Stomach smooth muscle (tissue), 2 donors: ENCODE results near the gene KCTD12.

ENCODE experiments used
- H3K27ac ChIP-seq: one replicate; pipeline ENCODE4 v1.7.0; 2013; ENCODE audit warnings: mild to moderate bottlenecking, low read length, inconsistent platforms
- H3K27me3 ChIP-seq, 2 donors: one replicate each; pipeline ENCODE4 v1.7.0; 2013; ENCODE audit warnings: low read length in 2 of 2; ENCODE audit not compliant: insufficient read depth in 2 of 2, control insufficient read depth in 1 of 2
- H3K36me3 ChIP-seq, 2 donors: one replicate each; pipeline ENCODE4 v1.7.0; 2013; ENCODE audit warnings: low read length in 2 of 2; ENCODE audit not compliant: control insufficient read depth in 2 of 2, insufficient read depth in 2 of 2
- H3K4me1 ChIP-seq: one replicate; pipeline ENCODE4 v1.7.0; 2013; ENCODE audit warnings: low read length; ENCODE audit not compliant: control insufficient read depth, insufficient read depth
- H3K4me3 ChIP-seq, 2 donors: one replicate each; pipeline ENCODE4 v1.7.0; 2013; ENCODE audit warnings: low read length in 2 of 2
- H3K9ac ChIP-seq, 2 donors: one replicate each; pipeline ENCODE4 v1.7.0; 2013; ENCODE audit warnings: low read length in 2 of 2, mild to moderate bottlenecking in 1 of 2
- H3K9me3 ChIP-seq, 2 donors: one replicate each; pipeline ENCODE4 v1.7.0; 2013; ENCODE audit warnings: low read length in 2 of 2; ENCODE audit not compliant: control insufficient read depth in 2 of 2
- donor health status: healthy.
- donor health status: Pancreatic carcinoma.

KCTD12 gene

GRCh38 chr13:76861859-76862258, 24.3 kb downstream of the KCTD12 start:
- no peaks in the 10 kb centered on the region for H3K36me3 ChIP-seq
- no peaks in the 10 kb centered on the region for H3K4me1 ChIP-seq
- H3K27me3 ChIP-seq = peaks cover 0 to 2% of the 10 kb centered on the region in 2 donors
- H3K27ac ChIP-seq = no peak overlapping the region
- H3K9ac ChIP-seq = no peak overlapping the region
- H3K4me3 ChIP-seq = no peak overlapping the region
- H3K9me3 ChIP-seq = no peaks in the 10 kb centered on the region

- Histone ChIP-seq H3K4me1 (no peaks in the 10 kb centered on the region), H3K27me3 (peaks cover 0 to 2% of the 10 kb centered on the region in 2 donors), H3K9ac (no peak overlapping the region), H3K9me3 (no peaks in the 10 kb centered on the region), H3K27ac (no peak overlapping the region), H3K36me3 (no peaks in the 10 kb centered on the region), H3K4me3 (no peak overlapping the region)
Observed at GRCh38 chr13:76860706-76861105, 25.5 kb downstream of the KCTD12 start.

DNA sequence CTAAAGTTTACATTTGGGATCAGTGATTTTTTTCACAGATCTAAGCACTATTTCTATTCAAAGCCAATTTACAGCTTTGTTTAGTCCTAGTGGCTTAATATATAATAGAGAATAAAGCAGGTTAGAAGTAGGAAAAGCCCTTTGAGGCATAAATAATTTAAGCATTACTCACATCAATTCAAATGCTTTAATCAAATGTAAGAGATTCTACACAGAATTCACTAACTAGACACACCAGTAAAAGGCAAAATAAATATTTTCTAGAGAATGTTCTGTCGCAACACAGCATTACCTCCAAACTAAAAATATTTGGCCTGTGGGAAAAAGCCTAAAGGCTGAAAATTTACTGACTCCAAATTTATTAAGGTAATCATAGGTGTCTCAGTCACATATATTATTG, 31.3 kb downstream of the KCTD12 start:
- Histone ChIP-seq H3K4me1 (no peaks in the 10 kb centered on the region), H3K36me3 (no peaks in the 10 kb centered on the region), H3K27ac (no peak overlapping the region), H3K4me3 (no peak overlapping the region), H3K9me3 (no peaks in the 10 kb centered on the region), H3K9ac (no peak overlapping the region), H3K27me3 (no peaks in the 10 kb centered on the region)

- Histone ChIP-seq H3K9me3 (no peaks in the 10 kb centered on the region), H3K27me3 (no peaks in the 10 kb centered on the region), H3K4me3 (no peak overlapping the region), H3K27ac (no peak overlapping the region), H3K9ac (no peak overlapping the region), H3K36me3 (no peaks in the 10 kb centered on the region), H3K4me1 (no peaks in the 10 kb centered on the region)
Observed at GRCh38 chr13:76853921-76854608, 32.1 kb downstream of the KCTD12 start.

DNA sequence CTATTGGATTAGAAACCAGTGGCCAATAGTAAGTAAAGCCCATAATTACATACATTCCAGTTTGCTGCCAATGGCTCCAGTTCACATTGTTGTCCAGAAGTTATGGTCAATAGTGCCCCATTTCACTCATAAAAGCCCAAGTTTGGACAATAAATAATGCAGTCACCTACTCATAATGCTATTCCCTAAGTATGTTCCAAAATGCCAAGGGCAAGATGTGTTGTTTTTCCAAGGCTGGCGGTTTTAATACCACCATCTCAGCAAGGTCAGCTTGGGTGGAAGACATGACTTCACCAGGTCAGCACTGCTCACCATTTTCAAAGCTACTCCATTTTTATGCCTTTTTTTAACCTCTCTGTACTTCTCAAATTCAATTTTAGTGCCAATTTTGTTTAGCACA, 32.7 kb downstream of the KCTD12 start:
- H3K27ac ChIP-seq = no peak overlapping the region
- no peaks in the 10 kb centered on the region for H3K27me3 ChIP-seq

DNA sequence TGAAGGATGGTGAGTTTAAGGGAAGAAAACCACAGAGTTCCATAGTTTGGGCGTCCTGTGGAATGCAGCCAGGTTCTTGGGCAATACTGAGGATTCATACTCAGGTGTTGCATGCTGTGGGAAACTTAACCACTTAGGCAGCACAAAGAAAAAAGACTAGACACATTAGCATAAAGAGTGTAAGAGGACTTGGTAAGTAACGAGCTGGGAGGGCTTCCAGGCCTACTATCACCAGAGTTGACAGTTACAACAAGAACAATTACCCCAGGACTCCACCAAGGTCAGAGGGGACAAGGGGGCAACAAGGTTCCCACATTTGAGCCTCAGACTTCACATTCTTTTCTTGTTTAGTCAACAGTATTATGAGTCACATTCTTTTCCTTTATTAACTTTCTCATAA, 33.2 kb downstream of the KCTD12 start:
- Histone ChIP-seq H3K4me1 (no peaks in the 10 kb centered on the region), H3K4me3 (no peak overlapping the region), H3K9ac (no peak overlapping the region), H3K27ac (no peak overlapping the region), H3K36me3 (no peaks in the 10 kb centered on the region), H3K27me3 (no peaks in the 10 kb centered on the region), H3K9me3 (no peaks in the 10 kb centered on the region)

More for the DNA sequence above, 32.7 kb downstream of the KCTD12 start:
- H3K36me3 ChIP-seq = no peaks in the 10 kb centered on the region
- H3K4me3 ChIP-seq = no peak overlapping the region
- no peak overlapping the region for H3K9ac ChIP-seq
- no peaks in the 10 kb centered on the region for H3K4me1 ChIP-seq
- no peaks in the 10 kb centered on the region for H3K9me3 ChIP-seq

- Histone ChIP-seq H3K9ac (no peak overlapping the region), H3K27me3 (no peaks in the 10 kb centered on the region), H3K4me1 (no peaks in the 10 kb centered on the region), H3K27ac (no peak overlapping the region), H3K36me3 (no peaks in the 10 kb centered on the region), H3K4me3 (no peak overlapping the region), H3K9me3 (no peaks in the 10 kb centered on the region)
Observed at GRCh38 chr13:76851961-76852360, 34.2 kb downstream of the KCTD12 start.

DNA sequence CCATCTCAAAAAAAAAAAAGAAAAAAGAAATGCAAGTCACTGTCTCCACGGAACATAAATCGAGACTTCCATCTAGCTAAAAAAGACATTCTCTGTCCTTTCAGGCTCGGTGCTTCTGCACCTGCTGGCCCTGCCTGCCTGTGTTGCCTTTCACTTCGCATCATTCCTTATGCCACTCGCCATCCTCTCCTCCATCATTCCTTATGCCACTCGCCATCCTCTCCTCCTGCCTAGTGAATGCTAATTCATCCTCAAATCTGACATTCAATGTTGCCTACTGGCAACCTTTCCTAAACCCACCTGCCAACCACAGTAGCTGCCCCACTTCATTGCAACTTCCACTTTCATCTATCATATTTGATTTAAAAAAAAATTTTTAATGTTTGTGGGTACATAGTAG, 36.7 kb downstream of the KCTD12 start:
- Histone ChIP-seq H3K27ac (no peak overlapping the region), H3K4me3 (no peak overlapping the region), H3K36me3 (no peaks in the 10 kb centered on the region), H3K27me3 (no peaks in the 10 kb centered on the region), H3K9ac (no peak overlapping the region), H3K9me3 (no peaks in the 10 kb centered on the region), H3K4me1 (no peaks in the 10 kb centered on the region)

DNA sequence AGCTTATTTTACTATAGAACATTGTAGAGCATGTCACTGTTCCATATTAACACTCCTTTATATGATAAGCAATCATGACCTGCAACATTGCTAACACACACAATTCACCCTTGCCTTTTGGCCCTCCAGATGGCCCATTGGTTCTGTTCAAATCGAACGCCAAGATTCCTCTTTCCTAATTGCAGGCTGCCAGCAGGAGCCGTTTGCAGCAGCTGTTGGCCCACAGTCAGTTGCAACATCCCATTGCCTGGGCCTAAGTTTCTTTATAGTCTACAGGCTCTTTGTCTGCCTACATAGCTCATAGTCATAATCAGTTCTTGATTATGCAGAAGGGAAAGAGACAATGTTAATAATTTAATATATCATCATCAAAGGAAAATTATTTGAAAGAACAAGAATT, 37.6 kb downstream of the KCTD12 start:
- H3K36me3 ChIP-seq = no peaks in the 10 kb centered on the region
- H3K4me1 ChIP-seq = no peaks in the 10 kb centered on the region
- no peak overlapping the region for H3K9ac ChIP-seq
- no peaks in the 10 kb centered on the region for H3K27me3 ChIP-seq
- no peak overlapping the region for H3K4me3 ChIP-seq
- no peaks in the 10 kb centered on the region for H3K9me3 ChIP-seq
- no peak overlapping the region for H3K27ac ChIP-seq

- H3K27ac ChIP-seq = no peak overlapping the region
- no peaks in the 10 kb centered on the region for H3K27me3 ChIP-seq
- no peak overlapping the region for H3K9ac ChIP-seq
- no peaks in the 10 kb centered on the region for H3K36me3 ChIP-seq
- no peaks in the 10 kb centered on the region for H3K4me1 ChIP-seq
- H3K9me3 ChIP-seq = no peaks in the 10 kb centered on the region
- no peak overlapping the region for H3K4me3 ChIP-seq
Observed at GRCh38 chr13:76846363-76846762, 39.8 kb downstream of the KCTD12 start.

DNA sequence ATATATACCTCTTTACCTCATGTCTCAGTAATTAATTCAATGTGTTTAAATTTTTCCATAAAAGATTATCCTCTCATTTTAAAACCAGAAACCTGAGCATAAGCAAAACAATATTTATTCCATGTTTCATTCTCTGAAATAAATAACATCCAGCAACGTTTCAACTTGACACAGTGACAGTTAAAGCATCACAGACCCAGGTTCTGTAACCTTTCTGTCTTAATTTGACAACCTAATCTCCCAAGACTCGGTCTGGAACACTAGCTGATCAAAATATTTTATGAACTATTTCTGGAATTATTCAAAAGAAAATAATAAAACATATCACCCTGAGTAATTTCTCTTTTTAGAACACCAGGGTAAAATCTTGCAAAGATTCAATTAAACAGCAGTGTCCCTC, 40.3 kb downstream of the KCTD12 start:
- no peak overlapping the region for H3K27ac ChIP-seq
- H3K9ac ChIP-seq = no peak overlapping the region
- no peaks in the 10 kb centered on the region for H3K4me1 ChIP-seq
- H3K9me3 ChIP-seq = no peaks in the 10 kb centered on the region
- no peaks in the 10 kb centered on the region for H3K36me3 ChIP-seq
- H3K4me3 ChIP-seq = no peak overlapping the region
- H3K27me3 ChIP-seq = no peaks in the 10 kb centered on the region
